ENCODE data around the gene ZNF624.
"Not testable (repeated sequence)": the region's sequence is repeated elsewhere in the genome, so short reads cannot be mapped to it uniquely, and the experiment has no call there.

Gene ZNF624

DNA sequence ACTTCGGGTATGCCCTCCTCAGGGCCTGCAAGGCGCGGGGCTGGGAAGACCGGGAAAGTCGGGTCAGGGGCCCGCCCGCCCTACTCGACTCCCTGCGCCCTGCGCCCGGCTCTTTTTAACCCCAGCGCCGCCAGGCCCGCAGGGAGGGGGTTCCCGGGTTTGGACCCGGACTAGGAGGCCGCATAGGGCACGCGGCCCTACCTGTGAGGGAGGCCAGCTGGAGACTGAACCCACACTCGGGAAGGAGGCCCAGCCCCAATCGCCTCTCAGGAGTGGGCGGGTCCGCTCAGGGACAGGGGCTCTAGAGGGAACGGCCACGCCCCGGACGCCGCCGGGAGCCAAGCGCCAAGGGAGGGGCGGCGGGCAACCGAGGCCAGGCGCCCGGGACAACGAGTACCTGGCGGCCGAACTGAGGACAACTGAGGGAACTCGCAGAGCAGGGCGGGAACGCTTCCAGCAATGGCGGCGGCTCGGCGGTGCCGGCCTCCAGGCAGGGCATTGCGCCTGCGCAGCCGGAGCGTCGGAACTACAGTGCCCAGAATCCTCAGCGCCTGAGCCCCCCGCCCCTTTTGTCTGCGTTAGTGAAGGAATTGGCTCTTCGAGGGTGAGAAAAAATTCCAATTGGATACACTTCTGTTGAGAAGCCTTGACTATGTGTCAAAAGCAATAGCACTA, at the start of gene ZNF624:
ZNF624 (minus strand) TSS at position 484 of the 675 bp plus-strand sequence.
- peak within 1 kb of the TSS; percentile 60 for H3K4me3 ChIP-seq (ENCODE audit: low read length)
- peaks cover 3% of the 10 kb centered on the region for H3K9me3 ChIP-seq (ENCODE audit: low read length)
- H3K27me3 ChIP-seq (ENCODE audit: insufficient read depth, low read length), result no peaks in the 10 kb centered on the region
- peaks cover 10% of the 10 kb centered on the region for H3K4me1 ChIP-seq (ENCODE audit: insufficient read depth, low read length)
- peaks cover 18% of the 10 kb centered on the region for H3K36me3 ChIP-seq (ENCODE audit: insufficient read depth, low read length)
- peak within 1 kb of the TSS; percentile 59 for H2AFZ ChIP-seq (ENCODE audit: low read depth, low read length)

DNA sequence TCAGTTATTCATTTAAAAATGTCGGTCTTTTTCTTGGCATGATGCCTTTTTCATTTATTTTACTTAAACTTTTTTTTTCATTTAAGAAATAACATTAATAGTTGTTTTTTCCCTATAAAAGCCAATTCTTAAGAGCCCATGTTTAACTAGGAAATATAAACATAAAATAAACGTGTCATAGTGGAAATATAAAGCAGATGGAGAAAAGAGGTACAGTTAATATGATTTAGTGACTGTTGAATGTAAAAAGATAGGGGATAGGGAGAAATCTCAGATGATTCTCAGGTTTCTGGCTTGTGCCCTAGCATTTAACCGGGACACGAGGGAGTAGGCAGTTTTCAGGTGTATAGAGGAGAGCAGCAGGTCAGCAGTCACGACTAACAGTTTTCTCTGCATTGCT, 44.0 kb upstream of the ZNF624 start:
- not testable (repeated sequence) for H3K4me1 ChIP-seq (ENCODE audit: insufficient read depth, low read length); H3K36me3 ChIP-seq (ENCODE audit: insufficient read depth, low read length); H3K4me3 ChIP-seq (ENCODE audit: low read length); H2AFZ ChIP-seq (ENCODE audit: low read depth, low read length); H3K27me3 ChIP-seq (ENCODE audit: insufficient read depth, low read length); H3K9me3 ChIP-seq (ENCODE audit: low read length)

GRCh38 chr17:16690447-16690846, 36.8 kb upstream of the ZNF624 start:
- not testable (repeated sequence) for H3K4me1 ChIP-seq (ENCODE audit: insufficient read depth, low read length); H3K27me3 ChIP-seq (ENCODE audit: insufficient read depth, low read length); H3K36me3 ChIP-seq (ENCODE audit: insufficient read depth, low read length); H2AFZ ChIP-seq (ENCODE audit: low read depth, low read length); H3K4me3 ChIP-seq (ENCODE audit: low read length); H3K9me3 ChIP-seq (ENCODE audit: low read length)

GRCh38 chr17:16689731-16690281, 36.2 kb upstream of the ZNF624 start, which contains the start of gene CCDC144A:
Gene CCDC144A (plus strand): TSS chr17:16690241. CDS start chr17:16690401, 160 bp downstream.
- not testable (repeated sequence) for H3K4me3 ChIP-seq (ENCODE audit: low read length); H3K4me1 ChIP-seq (ENCODE audit: insufficient read depth, low read length); H3K36me3 ChIP-seq (ENCODE audit: insufficient read depth, low read length); H2AFZ ChIP-seq (ENCODE audit: low read depth, low read length); H3K9me3 ChIP-seq (ENCODE audit: low read length); H3K27me3 ChIP-seq (ENCODE audit: insufficient read depth, low read length)

- not testable (repeated sequence) for H3K36me3 ChIP-seq (ENCODE audit: insufficient read depth, low read length); H2AFZ ChIP-seq (ENCODE audit: low read depth, low read length); H3K4me1 ChIP-seq (ENCODE audit: insufficient read depth, low read length); H3K27me3 ChIP-seq (ENCODE audit: insufficient read depth, low read length); H3K4me3 ChIP-seq (ENCODE audit: low read length); H3K9me3 ChIP-seq (ENCODE audit: low read length)
Observed at GRCh38 chr17:16687151-16687550, 33.5 kb upstream of the ZNF624 start.

- not testable (repeated sequence) for H3K27me3 ChIP-seq (ENCODE audit: insufficient read depth, low read length); H3K9me3 ChIP-seq (ENCODE audit: low read length); H2AFZ ChIP-seq (ENCODE audit: low read depth, low read length); H3K4me1 ChIP-seq (ENCODE audit: insufficient read depth, low read length); H3K36me3 ChIP-seq (ENCODE audit: insufficient read depth, low read length); H3K4me3 ChIP-seq (ENCODE audit: low read length)
Observed at GRCh38 chr17:16686019-16686418, 32.4 kb upstream of the ZNF624 start.

- H3K9me3 ChIP-seq (ENCODE audit: low read length); H3K4me1 ChIP-seq (ENCODE audit: insufficient read depth, low read length): not testable (repeated sequence)
Observed at GRCh38 chr17:16683290-16684138, 29.9 kb upstream of the ZNF624 start.

GRCh38 chr17:16676676-16677268, 23.1 kb upstream of the ZNF624 start:
- no peaks in the 10 kb centered on the region for H3K9me3 ChIP-seq (ENCODE audit: low read length)
- no peaks in the 10 kb centered on the region for H3K27me3 ChIP-seq (ENCODE audit: insufficient read depth, low read length)
- no peaks in the 10 kb centered on the region for H3K4me1 ChIP-seq (ENCODE audit: insufficient read depth, low read length)
- H3K4me3 ChIP-seq (ENCODE audit: low read length), result no peak overlapping the region
- no peak overlapping the region for H2AFZ ChIP-seq (ENCODE audit: low read depth, low read length)
- H3K36me3 ChIP-seq (ENCODE audit: insufficient read depth, low read length), result no peaks in the 10 kb centered on the region

More at GRCh38 chr17:16683290-16684138, 29.9 kb upstream of the ZNF624 start:
- H2AFZ ChIP-seq (ENCODE audit: low read depth, low read length); H3K4me3 ChIP-seq (ENCODE audit: low read length); H3K36me3 ChIP-seq (ENCODE audit: insufficient read depth, low read length); H3K27me3 ChIP-seq (ENCODE audit: insufficient read depth, low read length): not testable (repeated sequence)

DNA sequence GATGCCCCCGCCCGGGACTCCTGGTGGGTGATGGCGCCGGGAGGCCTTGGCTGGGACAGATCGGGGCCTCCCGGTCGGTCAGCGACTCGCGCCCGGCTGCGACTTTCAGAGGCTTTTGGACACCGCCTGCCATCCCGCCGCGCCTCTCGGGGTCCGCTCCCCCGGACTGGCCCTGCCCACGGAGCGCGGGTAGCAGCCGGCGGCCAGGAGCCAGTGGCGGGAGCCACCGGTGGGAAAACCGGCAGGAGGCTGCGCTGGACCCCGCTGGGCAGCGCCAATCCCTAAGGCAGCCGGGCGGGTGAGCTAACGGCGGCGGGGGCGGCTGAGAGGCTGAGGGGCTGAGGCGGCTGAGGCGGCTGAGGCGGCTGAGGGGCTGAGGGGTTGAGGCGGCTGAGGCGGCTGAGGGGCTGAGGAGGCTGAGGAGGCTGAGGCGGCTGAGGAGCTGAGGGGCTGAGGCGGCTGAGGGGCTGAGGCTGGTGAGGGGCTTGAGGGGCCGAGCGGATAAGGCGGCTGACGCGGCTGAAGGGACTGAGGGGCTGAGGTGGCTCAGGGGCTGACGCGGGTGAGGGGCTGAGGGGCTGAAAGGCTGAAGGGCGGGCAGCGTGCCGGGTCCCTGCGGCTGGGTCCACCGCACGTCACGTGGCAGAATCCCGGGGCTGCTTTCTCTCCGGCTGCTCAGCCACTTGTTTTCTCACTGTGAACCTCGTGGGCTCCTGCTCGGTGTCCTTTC, 13.4 kb upstream of the ZNF624 start:
- not testable (repeated sequence) for H3K36me3 ChIP-seq (ENCODE audit: insufficient read depth, low read length); H3K4me1 ChIP-seq (ENCODE audit: insufficient read depth, low read length); H2AFZ ChIP-seq (ENCODE audit: low read depth, low read length); H3K9me3 ChIP-seq (ENCODE audit: low read length); H3K4me3 ChIP-seq (ENCODE audit: low read length)
- peaks cover 14% of the 10 kb centered on the region for H3K27me3 ChIP-seq (ENCODE audit: insufficient read depth, low read length)

DNA sequence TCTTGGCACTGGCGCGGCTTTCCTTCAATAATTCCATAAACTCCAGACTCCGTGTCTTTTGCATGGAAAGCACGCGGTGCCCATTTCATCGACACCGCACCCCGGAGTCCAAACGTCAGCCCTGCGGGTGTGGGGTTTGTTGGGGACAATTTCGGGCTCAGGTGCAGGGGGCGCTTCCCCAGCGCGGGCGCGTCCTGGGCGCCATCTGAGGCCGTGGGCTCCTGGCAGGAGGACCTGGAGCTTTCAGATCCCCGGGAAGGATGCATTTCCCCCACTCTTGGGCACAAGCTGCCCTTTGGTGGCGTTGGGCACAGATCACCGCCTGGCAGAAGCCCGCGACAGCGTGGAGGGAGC, 12.9 kb upstream of the ZNF624 start:
- not testable (repeated sequence) for H2AFZ ChIP-seq (ENCODE audit: low read depth, low read length); H3K4me1 ChIP-seq (ENCODE audit: insufficient read depth, low read length); H3K4me3 ChIP-seq (ENCODE audit: low read length); H3K9me3 ChIP-seq (ENCODE audit: low read length); H3K36me3 ChIP-seq (ENCODE audit: insufficient read depth, low read length)
- H3K27me3 ChIP-seq (ENCODE audit: insufficient read depth, low read length), result peaks cover 14% of the 10 kb centered on the region

DNA sequence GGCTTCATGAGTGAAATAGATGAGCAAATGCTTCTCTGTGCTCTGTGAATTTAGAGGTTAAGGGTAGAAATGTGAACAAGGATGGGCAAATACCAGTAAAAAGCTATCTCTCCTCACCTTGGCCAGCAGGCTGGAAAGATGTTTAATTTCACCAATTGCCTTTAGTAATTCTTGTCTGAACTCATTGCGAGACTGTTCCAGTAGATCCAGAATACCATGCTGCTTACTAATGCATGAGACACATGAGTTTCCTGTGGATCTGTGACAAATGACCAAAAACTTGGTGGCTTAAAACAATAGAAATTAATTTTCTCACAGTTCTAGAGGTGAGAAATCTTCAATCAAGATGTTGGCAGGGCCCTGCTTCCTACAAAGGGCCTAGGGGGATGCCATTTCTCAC, 9.3 kb upstream of the ZNF624 start:
- Histone ChIP-seq H3K9me3 (ENCODE audit: low read length) (no peaks in the 10 kb centered on the region), H3K36me3 (ENCODE audit: insufficient read depth, low read length) (no peaks in the 10 kb centered on the region), H3K4me1 (ENCODE audit: insufficient read depth, low read length) (no peaks in the 10 kb centered on the region), H3K4me3 (ENCODE audit: low read length) (no peak overlapping the region), H2AFZ (ENCODE audit: low read depth, low read length) (no peak overlapping the region), H3K27me3 (ENCODE audit: insufficient read depth, low read length) (peaks cover 12% of the 10 kb centered on the region)

GRCh38 chr17:16661217-16661616, 7.6 kb upstream of the ZNF624 start:
- Histone ChIP-seq H3K4me1 (ENCODE audit: insufficient read depth, low read length) (no peaks in the 10 kb centered on the region), H3K9me3 (ENCODE audit: low read length) (no peaks in the 10 kb centered on the region), H3K4me3 (ENCODE audit: low read length) (no peak overlapping the region), H3K27me3 (ENCODE audit: insufficient read depth, low read length) (peaks cover 5% of the 10 kb centered on the region), H3K36me3 (ENCODE audit: insufficient read depth, low read length) (no peaks in the 10 kb centered on the region), H2AFZ (ENCODE audit: low read depth, low read length) (no peak overlapping the region)

All from neuron (in vitro differentiated cells).